ENCODE measurements around the gene DCAF15. TPM values are rescaled to one million over a fixed set of nuclear protein-coding genes. Genes with fewer than 3 reads are reported as not detected.

DCAF15 gene, protein sequence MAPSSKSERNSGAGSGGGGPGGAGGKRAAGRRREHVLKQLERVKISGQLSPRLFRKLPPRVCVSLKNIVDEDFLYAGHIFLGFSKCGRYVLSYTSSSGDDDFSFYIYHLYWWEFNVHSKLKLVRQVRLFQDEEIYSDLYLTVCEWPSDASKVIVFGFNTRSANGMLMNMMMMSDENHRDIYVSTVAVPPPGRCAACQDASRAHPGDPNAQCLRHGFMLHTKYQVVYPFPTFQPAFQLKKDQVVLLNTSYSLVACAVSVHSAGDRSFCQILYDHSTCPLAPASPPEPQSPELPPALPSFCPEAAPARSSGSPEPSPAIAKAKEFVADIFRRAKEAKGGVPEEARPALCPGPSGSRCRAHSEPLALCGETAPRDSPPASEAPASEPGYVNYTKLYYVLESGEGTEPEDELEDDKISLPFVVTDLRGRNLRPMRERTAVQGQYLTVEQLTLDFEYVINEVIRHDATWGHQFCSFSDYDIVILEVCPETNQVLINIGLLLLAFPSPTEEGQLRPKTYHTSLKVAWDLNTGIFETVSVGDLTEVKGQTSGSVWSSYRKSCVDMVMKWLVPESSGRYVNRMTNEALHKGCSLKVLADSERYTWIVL
- 10 to 100 TPM; 11.2 to 38.8 (median 18.0) TPM for total RNA-seq

DNA sequence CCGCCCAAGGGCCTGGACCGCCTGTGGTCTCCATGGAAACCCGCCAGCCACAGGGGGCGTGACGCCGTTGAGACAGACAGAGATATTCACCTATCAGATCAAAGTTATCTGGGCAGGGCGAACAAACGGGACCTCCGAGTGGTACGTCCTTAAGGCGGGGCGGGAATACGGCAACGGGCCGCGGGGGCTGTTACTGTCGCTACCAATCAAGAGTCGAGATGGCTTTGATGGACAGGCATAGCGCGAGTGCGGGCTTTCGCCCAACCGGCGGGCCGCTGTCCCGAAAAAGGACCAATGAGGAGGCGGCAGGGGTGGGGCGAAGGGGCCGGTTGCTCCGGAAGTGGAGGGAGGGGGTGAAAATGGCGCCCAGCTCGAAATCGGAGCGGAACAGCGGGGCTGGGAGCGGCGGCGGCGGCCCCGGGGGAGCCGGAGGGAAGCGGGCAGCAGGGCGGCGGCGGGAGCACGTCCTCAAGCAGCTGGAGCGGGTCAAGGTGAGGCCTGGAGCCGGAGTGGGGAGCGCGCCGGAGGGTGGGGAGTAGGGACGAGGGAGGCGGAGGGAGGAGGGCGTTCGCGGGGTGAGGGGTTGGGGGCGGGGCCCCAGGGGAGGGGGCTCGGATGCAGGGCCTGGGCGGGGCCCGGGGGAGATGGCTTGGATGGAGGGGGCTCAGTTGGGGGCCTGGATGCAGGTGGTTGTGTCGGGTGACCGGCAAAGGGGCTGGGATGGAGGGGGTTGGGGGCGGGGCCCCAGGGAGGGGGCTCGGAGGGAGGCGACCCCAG lies at the start of gene DCAF15:
TSS of gene DCAF15 (plus strand) at position 356 of the 777 bp plus-strand sequence. CDS start at position 360, 4 bp downstream.
- intact Hi-C loops (cut with DNase I; ENCODE audit: low total_unique reads) = loop anchor here (1.0 to 2.0 kb wide), 3 partner anchors 54 to 184 kb away; partner anchors contain the start of genes ASF1B and RFX1
- DNase-seq = peak; percentile 100
- in situ Hi-C loops (cut with MboI; ENCODE audit: low sequenced_read_pairs in 4 of 4) = loop anchor here in 1 of 4 donors (5.0 kb wide), 1 partner anchor 50 kb away; no protein-coding TSS in a partner anchor

DNA sequence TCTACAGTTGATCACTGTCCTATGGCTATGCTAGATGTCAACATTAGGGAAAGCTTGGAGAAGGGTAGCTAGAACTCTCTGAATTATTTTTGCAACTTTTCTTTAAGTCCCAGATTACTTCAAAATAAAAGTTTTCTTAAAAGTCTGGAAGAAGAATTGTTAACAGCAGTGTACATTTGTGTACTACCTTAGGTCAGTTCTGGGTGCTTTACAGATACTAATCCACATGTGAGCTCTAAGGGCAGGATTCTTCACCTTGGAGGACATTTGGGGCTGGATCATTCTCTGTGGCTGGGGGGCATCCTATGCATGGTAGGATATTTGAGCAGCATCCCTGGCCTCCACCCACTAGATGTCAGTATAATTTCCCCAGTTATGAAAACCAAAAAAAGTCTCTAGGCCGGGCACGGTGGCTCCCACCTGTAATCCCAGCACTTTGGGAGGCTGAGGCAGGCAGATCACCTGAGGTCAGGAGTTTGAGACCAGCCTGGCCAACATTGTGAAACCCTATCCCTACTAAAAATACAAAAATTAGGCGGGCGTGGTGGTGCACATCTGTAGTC lies 49.2 kb upstream of the DCAF15 start:
- H3K36me3 ChIP-seq = no peaks in the 10 kb centered on the region
- peaks cover 8 to 12% of the 10 kb centered on the region in 2 donors for H3K4me1 ChIP-seq
- no peak overlapping the region for H3K27ac ChIP-seq
- H3K4me3 ChIP-seq = no peak overlapping the region
- no peak for DNase-seq
- no peaks in the 10 kb centered on the region for H3K27me3 ChIP-seq
- intact Hi-C loops (cut with DNase I; ENCODE audit: low total_unique reads) (no loop called here), in situ Hi-C loops (cut with MboI; ENCODE audit: low sequenced_read_pairs in 4 of 4) (no loop called here)
- no peaks in the 10 kb centered on the region for H3K9me3 ChIP-seq
- TF ChIP-seq, protein P1, sequence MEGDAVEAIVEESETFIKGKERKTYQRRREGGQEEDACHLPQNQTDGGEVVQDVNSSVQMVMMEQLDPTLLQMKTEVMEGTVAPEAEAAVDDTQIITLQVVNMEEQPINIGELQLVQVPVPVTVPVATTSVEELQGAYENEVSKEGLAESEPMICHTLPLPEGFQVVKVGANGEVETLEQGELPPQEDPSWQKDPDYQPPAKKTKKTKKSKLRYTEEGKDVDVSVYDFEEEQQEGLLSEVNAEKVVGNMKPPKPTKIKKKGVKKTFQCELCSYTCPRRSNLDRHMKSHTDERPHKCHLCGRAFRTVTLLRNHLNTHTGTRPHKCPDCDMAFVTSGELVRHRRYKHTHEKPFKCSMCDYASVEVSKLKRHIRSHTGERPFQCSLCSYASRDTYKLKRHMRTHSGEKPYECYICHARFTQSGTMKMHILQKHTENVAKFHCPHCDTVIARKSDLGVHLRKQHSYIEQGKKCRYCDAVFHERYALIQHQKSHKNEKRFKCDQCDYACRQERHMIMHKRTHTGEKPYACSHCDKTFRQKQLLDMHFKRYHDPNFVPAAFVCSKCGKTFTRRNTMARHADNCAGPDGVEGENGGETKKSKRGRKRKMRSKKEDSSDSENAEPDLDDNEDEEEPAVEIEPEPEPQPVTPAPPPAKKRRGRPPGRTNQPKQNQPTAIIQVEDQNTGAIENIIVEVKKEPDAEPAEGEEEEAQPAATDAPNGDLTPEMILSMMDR (IDR thresholded peaks at IDR 0.05 in 4 of 5, conservative IDR thresholded peaks at IDR 0.05 in 1 of 5) = peak in 1 of 5 experiments; percentile 18
- TF ChIP-seq POLR2A (IDR thresholded peaks at IDR 0.05) = no peak
- no peak for ATAC-seq

More for the DNA sequence above, at the start of gene DCAF15:
- H3K9me3 ChIP-seq = no peaks in the 10 kb centered on the region
- TF ChIP-seq POLR2A (IDR thresholded peaks at IDR 0.05) = peak; percentile 44 to 53
- TF ChIP-seq, protein P1 (IDR thresholded peaks at IDR 0.05 in 4 of 5, conservative IDR thresholded peaks at IDR 0.05 in 1 of 5) = no peak
- H3K4me3 ChIP-seq = peak within 1 kb of the TSS; percentile 64 to 86 (median 80)
- H3K4me1 ChIP-seq = peaks cover 17 to 25% of the 10 kb centered on the region in 2 donors
- peak within 1 kb of the TSS; percentile 87 to 90 (median 89) for H3K27ac ChIP-seq
- H3K36me3 ChIP-seq = peaks cover 0 to 25% of the 10 kb centered on the region in 2 donors
- no peaks in the 10 kb centered on the region for H3K27me3 ChIP-seq
- ATAC-seq = peak; percentile 98 to 99

DNA sequence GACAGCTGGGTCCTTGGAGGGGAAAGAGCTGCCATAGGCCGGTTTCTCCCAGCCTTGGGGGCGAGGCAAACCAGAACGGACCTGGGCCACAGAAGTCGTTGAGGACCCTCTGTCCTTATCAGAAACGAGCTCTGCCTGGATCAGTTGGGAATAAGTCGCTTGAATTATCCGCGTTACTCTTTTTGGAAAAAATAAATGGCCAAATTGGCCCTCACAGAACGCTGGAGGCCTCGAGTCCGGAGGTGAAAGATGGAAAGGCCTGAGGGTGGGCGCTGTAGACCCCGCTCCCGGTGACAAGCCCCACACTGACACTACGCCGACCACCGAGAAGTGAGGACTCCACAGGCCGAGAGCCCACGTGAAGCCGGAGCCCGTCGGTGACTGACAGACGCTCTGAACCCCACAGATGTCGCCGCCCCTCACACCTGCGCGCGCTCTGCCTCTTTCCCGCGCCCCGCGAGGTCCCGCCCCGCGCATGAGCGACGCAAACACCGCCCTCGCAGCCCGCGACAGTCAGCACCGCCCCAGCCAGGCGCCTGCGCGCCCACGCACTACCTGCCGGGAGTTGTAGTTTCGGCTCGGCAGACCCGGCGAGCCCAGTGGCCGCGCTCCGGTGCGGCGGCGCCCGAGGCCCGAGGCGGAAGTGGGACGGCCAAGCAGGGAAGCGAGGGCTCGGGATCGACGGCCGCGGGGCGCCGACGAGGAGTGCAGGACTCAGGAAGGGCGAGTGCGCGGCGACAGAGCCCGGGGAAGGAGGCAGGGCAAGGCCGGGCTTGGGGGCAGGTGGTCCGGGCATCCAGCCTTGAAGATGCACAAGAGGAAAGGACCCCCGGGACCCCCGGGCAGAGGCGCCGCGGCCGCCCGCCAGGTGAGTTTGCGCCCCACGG lies 46.4 kb upstream of the DCAF15 start, which contains the start of the genes BRME1 and CC2D1A:
TSS of gene BRME1 (minus strand) at position 484 of the 887 bp plus-strand sequence. CDS start 1,225 bp downstream, outside the sequence.
TSS of gene CC2D1A (plus strand) at position 568 of the 887 bp plus-strand sequence. CDS start at position 809, 241 bp downstream.
- H3K27me3 ChIP-seq = no peaks in the 10 kb centered on the region
- ATAC-seq = peak; percentile 93 to 94
- H3K4me3 ChIP-seq = peak within 1 kb of the TSS; percentile 72 to 96 (median 90)
- peaks cover 0 to 6% of the 10 kb centered on the region in 2 donors for H3K36me3 ChIP-seq
- peak within 1 kb of the TSS; percentile 75 to 86 (median 76) for H3K27ac ChIP-seq
- H3K9me3 ChIP-seq = no peaks in the 10 kb centered on the region
- intact Hi-C loops (cut with DNase I; ENCODE audit: low total_unique reads) (loop anchor here (2.0 kb wide), 2 partner anchors 25 to 101 kb away; partner anchors contain the start of gene RFX1), in situ Hi-C loops (cut with MboI; ENCODE audit: low sequenced_read_pairs in 4 of 4) (no loop called here)
- TF ChIP-seq, protein P1 (IDR thresholded peaks at IDR 0.05 in 4 of 5, conservative IDR thresholded peaks at IDR 0.05 in 1 of 5) = peak in 1 of 5 experiments; percentile 13
- peak; percentile 39 to 61 for TF ChIP-seq POLR2A (IDR thresholded peaks at IDR 0.05)
- DNase-seq = peak; percentile 85 to 88
- H3K4me1 ChIP-seq = peaks cover 8 to 12% of the 10 kb centered on the region in 2 donors
